Mucosa of gallbladder (tissue), 1 donor: Measurements from ENCODE around the gene PRR36. TPM values are rescaled to one million over a fixed set of nuclear protein-coding genes. Genes with fewer than 3 reads are reported as not detected.
"Not testable (repeated sequence)": the region's sequence is repeated elsewhere in the genome, so short reads cannot be mapped to it uniquely, and the experiment has no call there.

Experiments used
- DNase-seq: peaks from one replicate; pipeline ENCODE4 v3.0.0-alpha.2; 2020; ENCODE audit warnings: low spot score
- total RNA-seq: library from RNA; stranded (reverse); gene quantifications from one replicate; pipeline ENCODE4 v1.2.1, GENCODE V29; 2021
- donor health status: DM: no; HTN: no; CAD: no.

The PRR36 gene
- total RNA-seq, 1 donor from 2014 or later = 1.6 TPM

- no peak for DNase-seq
Measured at GRCh38 chr19:7899751-7900378, 25.7 kb upstream of the PRR36 start.

GRCh38 chr19:7898967-7899366 is 24.8 kb upstream of the PRR36 start:
- DNase-seq = no peak

- DNase-seq = no peak
Measured at GRCh38 chr19:7897292-7897691, 23.1 kb upstream of the PRR36 start.

- DNase-seq = no peak
Measured at GRCh38 chr19:7895565-7895964, 21.4 kb upstream of the PRR36 start.

GRCh38 chr19:7894612-7895309 is 20.6 kb upstream of the PRR36 start:
- no peak for DNase-seq

GRCh38 chr19:7893362-7894101 is 19.3 kb upstream of the PRR36 start:
- DNase-seq = not testable (repeated sequence)

- no peak for DNase-seq
Measured at GRCh38 chr19:7888826-7889217, 14.6 kb upstream of the PRR36 start.

GRCh38 chr19:7888145-7888825 is 14.1 kb upstream of the PRR36 start, which contains the start of gene LRRC8E:
Gene LRRC8E, plus strand, starts transcription at chr19:7888510. Its CDS starts 7,094 bp downstream, at chr19:7895604.
- DNase-seq = no peak

- no peak for DNase-seq
Measured at GRCh38 chr19:7887408-7888144, 13.4 kb upstream of the PRR36 start.

GRCh38 chr19:7885818-7886217 is 11.6 kb upstream of the PRR36 start:
- no peak for DNase-seq

GRCh38 chr19:7883796-7884570 is 9.8 kb upstream of the PRR36 start:
- DNase-seq = no peak

- no peak for DNase-seq
Measured at GRCh38 chr19:7883105-7883504, 8.9 kb upstream of the PRR36 start.

- no peak for DNase-seq
Measured at GRCh38 chr19:7881910-7882309, 7.7 kb upstream of the PRR36 start.

GRCh38 chr19:7879836-7880235 is 5.6 kb upstream of the PRR36 start:
- DNase-seq = no peak

- DNase-seq = no peak
Measured at GRCh38 chr19:7879111-7879807, 5.1 kb upstream of the PRR36 start.

GRCh38 chr19:7877249-7877836 is 3.2 kb upstream of the PRR36 start:
- DNase-seq = no peak

GRCh38 chr19:7874897-7875273 is 695 bp upstream of the PRR36 start:
- no peak for DNase-seq

- no peak for DNase-seq
Measured at GRCh38 chr19:7873304-7874075, 700 bp downstream of the PRR36 start.
